ENCODE measurements around the gene ZNF74.

- no peak for TF ChIP-seq CTCF (IDR thresholded peaks at IDR 0.05)
- no peak for TF ChIP-seq EZH2 (IDR thresholded peaks at IDR 0.05; ENCODE audit: borderline replicate concordance, insufficient read depth, low read depth, low read length, poor library complexity, severe bottlenecking)
Observed at GRCh38 chr22:20439928-20440575, 46.1 kb downstream of the ZNF74 start.

All from B cell (primary cell).